ENCODE measurements around the gene ARL9.

Gene ARL9

DNA sequence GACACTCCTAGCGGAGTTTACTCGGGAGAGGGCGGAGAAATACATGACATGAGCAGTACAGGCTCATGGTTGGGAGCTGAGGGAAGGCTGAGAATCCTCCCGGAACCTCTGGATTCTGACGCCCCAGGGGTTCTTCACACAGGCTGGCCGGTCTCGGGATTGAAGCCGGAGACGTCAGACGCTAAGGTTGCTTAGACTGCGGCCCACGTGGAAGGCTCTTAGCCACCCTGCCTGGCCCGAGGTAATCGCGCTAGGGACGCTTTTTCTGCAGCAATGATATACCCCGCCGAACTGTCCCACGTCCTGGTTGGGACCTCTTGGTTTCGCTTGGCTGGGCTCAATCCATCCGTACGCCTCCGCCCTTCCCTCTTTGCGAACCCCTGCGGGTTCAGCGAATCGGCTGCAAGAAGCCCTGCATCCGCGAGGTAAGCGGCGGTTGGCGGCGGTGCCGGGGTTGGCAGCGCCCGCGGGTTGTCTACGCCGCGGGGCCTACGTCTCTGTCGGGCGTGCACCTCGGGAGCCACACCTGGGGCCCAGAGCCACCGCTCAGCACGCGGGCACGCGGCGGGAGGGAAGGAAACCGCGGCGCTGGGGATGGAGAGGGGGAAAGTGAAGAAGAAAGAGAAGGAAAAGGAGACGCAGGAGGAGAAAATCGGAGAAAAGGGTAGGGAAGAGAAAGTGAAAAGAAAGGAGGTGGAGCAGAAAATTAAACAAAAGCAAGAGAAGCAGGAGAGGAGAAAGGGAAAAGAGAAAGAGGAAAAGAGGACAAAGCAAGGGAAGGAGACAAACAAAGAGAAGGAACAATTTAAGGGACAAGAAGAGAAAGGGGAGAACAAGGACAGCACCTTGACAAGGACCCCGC lies at the start of gene ARL9:
ARL9 (plus strand) TSS at position 523 of the 862 bp plus-strand sequence; CDS start at position 595, 72 bp downstream.
- peak; percentile 73 for DNase-seq

DNA sequence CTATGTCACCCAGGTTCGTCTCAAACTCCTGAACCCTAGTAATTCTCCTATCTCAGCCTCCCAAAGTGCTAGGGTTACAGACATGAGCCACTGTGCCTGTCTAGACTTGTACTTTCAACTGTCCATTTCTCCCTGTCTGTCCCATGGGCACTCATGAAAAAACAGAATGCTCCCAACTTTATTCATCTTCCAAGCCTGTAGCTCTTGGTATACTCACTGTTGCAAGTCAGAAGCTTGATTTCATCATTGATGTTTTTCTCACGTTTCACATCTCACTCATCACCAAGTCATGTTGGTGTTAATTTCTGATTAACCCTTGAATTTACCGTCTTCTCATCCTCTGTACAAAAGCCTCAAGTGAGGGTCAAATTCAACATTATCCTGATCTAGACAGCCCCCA lies 45.5 kb upstream of the ARL9 start:
- no peak for DNase-seq

DNA sequence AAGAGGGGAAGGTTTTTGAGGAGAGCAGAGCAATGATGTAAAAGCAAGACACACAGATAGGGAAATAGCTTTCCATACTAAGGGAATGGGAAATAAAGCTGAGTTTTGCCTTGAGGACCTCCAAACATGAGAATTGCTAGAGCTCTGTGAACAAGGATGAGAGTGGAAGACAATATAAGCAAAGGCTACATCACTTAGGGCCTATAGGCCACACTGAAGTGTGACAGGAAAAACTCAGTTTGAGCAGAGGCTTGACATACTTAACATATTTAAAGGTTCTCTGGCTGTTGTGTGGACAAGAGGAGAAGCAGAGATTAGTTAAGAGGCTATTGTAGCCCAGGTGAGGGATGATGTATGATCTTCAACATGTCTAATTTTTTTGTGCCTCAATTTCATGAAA lies 43.4 kb upstream of the ARL9 start:
- no peak for DNase-seq

DNA sequence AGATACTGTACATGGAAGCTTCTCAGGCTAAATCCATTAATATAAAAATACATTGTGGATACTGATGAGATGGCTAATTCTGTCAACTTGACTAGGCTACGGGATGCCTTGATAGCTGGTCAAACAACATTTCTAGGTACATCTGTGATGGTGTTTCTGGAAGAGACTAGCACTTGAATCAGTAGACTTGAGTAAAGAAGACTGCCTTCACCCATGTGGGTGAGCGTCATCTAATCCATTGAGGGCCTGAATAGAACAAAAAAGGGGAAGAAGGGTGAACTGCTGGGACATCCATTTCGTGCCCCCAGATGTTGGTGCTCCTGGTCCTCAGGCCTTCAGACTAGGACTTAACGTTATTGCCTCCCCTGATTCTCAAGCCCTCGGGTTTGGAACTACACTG lies 41.9 kb upstream of the ARL9 start:
- no peak for DNase-seq

DNA sequence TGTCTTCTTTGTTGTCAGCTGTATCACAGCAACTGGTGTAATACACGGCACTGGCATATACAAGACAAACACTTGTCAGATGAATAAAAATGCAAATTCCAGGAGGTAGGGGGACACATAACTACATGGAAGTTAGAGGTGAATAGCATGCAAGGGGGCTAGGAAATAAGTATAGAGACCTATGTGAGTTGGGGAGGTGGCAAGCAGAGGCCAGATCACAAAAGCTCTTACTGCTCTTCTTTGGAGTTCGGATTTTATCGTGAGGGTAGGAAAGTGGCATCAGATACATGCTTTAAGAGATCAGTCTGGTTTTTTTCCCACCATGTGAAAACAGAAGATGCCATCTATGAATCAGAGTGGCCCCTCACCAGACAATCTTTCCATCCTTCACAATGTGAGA lies 41.0 kb upstream of the ARL9 start:
- DNase-seq = no peak

DNA sequence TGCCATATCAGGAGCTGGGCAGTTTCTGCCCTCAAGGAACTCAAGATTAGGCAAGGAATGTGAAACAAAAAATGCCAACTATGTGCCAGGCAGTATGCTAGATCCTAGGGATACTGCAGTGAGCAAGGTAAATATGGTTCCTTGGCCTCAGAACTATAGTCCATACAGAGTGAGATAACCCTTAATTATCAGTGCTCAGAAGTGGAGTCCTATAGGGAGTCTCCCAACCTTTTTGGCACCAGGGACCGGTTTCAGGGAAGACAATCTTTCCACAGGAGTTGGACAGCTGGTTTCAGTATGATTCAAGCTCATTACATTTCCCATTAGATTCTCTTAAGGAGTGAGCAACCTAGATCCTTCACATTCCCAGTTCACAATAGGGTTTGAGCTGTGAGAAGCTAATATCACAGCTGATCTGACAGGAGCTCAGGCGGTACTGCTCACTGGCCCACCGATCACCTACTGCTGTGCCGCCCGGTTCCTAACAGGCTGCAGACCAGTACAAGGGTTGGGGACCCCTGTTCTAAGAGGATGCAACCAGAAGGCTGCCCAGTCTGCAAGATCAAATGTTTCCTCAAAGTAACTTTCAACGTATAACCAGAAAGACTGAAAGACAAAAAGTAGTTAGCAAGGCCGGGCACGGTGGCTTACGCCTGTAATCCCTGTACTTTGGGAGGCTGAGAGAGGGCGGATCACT lies 39.8 kb upstream of the ARL9 start:
- DNase-seq = peak; percentile 28

GRCh38 chr4:56466296-56466761 lies 39.3 kb upstream of the ARL9 start:
- peak; percentile 76 for DNase-seq

DNA sequence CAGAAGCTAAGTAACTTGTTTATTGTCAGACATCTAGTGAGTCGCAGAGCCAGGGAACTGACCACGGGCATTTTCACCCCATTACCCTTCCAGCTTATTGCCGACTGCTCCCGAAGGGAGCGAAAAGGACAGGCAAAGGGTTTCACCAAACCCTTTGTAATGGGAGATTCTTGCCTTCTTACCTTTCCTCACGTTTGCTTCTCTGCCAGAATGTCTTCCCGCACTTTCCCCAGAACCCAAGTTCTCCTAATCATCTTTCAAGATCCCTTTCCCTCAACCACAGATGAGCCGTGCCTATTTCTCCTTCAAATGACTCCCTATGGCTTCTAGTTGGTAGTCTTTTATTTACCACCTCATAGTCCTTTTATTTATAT lies 38.7 kb upstream of the ARL9 start:
- peak; percentile 32 for DNase-seq

- peak; percentile 98 for DNase-seq
These were observed 38.1 kb upstream of the ARL9 start, which contains the start of gene SRP72 for GRCh38 chr4:56467284-56468096. Gene SRP72, plus strand, starts transcription at chr4:56467617. Its CDS starts 19 bp downstream, at chr4:56467636.

DNA sequence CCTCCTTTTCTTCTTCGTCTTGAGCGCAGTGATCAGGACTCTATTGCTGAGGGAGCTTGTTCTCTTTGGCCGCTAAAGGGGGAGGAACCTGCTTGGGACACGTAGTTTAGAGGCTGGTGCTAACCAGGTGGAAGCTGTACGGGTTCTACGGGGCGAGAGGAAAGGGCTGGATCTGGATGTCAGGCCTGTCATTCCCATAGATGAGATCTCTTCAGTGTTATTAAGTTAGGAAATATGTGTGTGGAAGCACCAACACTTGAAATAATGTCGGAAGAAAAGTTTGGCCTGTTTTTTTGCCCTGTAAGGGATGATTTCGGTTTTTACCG lies 37.5 kb upstream of the ARL9 start:
- no peak for DNase-seq

GRCh38 chr4:56469489-56470210 lies 35.9 kb upstream of the ARL9 start:
- peak; percentile 37 for DNase-seq

- DNase-seq = no peak
These were observed 29.7 kb upstream of the ARL9 start for GRCh38 chr4:56475917-56476316.

GRCh38 chr4:56477192-56477702 lies 28.3 kb upstream of the ARL9 start:
- DNase-seq = peak; percentile 59

DNA sequence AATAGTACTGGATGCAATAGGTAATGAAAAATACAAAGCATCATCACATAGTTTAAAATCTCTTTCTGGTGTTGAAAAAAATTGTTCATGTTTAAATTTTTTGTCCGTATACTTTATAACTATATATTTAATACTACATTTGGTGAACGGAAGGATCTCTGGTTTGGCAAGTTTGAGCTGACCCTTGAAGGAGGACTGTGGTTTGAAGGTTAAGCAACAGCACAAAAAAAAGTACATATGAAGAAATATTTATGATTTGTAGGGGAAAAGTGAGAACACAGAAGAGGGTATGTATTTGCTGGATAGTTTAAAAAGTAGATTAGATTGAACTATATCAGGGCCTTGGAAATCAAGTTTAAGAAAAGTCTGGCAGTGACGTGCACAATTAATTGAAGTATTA lies 24.9 kb upstream of the ARL9 start:
- no peak for DNase-seq

DNA sequence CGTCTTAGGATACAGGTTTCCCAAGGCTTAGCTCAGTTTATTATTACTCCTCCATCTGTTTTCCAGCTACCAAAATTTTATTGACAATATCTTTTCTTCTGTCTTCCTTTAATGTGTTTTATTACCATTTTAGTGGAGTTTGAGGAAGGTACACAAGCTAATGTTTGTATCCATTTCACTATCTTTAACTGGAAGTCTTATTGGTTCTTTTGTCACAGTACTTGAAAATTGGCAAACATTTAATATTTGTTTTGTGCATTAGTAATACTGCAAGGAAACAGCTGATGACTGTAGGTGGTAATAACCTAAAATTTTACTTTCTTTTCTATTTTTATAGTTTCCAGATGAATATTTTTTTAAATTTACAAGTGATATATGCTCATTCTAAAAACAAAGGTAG lies 9.3 kb upstream of the ARL9 start:
- no peak for DNase-seq

DNA sequence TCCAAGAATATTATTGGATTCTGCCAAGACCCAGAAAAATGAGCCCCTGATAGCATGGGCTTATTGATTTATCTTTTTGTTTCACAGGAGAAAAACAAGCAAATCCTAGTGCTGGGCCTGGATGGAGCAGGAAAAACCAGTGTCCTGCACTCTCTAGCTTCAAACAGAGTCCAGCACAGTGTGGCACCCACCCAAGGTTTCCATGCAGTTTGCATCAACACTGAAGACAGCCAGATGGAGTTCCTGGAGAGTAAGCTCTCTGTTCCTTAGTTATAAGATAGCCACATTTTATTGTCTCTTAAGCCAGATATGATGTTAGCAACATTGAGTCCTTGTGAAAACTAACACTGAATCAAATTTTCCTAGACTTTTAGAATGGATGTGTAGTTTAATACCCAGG lies 5.5 kb downstream of the ARL9 start:
- peak; percentile 29 for DNase-seq

GRCh38 chr4:56512166-56512565 lies 6.6 kb downstream of the ARL9 start:
- DNase-seq = peak; percentile 42

DNA sequence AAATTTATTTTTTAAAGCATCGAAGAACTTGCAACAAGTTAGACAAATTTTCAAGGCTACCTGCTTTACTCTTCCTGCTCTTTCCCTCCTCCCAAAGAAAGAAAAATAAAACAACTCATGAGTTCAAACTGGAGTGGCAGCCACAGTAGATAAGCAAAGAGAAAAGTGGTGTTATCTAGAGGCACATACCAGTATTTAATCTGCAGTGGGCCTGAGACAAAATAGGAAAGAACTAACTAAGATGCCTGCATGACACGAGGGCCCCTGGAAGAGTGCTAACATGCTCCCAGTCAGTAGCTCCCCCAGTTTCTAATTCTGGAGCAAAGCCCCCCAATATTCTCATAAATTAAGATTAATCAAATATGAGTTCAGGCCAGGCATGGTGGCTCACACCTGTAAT lies 7.9 kb downstream of the ARL9 start:
- peak; percentile 84 for DNase-seq

DNA sequence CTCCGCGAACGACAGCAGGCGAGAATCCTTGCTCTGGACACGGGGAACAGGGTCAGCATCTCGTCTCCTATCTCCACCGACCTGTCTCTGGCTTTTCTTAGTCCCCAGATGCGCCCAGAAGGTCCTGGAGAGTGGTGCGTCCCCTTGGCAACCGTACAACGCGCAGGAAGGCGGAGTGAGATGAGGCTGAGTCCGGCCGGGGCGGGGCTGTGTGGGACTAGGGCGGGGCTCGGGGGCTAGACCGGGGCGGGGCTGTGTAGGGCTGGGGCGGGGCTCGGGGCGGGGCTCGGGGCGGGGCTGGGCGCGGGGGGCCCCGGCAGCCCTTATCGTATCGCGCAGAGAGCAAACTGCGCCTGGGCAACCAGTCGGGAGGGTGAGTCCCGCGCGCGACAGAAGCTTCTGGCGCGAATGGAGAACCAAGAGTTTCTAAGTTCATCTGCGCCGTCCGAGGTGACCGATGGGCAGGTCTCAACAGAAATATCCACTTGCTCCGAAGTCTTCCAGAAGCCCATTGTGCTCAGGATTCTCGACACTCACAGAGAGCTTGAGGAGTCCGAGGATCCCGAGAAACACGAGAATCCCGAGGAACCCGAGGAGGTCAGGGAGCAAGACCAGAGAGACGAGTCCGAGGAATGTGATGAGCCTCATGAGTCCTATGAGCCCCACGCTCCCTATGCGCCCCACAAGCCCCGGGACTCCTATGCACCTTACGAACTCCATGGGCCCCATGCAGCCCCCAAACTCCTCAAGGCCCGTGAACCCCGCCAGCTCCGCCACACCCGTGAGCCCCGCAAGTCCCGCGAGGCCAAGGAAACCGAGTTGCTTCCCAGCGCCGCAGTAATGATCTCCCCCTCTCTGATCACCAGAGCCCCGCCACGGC lies 24.9 kb downstream of the ARL9 start:
- peak; percentile 96 for DNase-seq

DNA sequence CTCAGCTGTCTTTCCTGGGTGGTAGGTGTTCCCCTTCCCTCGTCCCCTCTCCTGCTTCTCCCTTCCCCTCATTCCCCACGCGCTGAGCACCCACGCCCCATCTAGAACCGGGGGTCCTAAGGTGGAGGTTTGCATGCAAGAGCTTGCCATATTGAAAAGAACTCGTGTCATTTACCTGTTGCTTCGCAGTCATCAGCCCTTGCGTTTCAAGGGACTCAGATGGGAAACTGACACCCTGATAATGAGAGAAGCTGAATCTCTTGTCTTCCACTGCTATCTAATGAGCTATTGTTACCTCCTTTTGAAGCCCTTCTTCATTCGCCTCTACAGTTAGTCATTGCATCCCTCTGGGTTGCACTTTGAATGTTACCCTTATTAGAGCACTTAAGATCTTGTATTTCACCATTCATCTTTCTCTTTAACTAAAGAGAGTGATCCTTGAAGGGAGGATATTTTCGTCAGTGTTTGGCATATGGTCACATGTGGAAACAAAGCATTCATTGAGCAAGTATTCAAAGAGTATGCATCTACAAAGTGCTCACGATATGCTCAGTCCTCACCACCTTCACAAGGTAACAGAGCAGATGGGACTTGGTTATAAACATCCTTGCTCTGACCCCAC lies 25.7 kb downstream of the ARL9 start:
- DNase-seq = peak; percentile 27

DNA sequence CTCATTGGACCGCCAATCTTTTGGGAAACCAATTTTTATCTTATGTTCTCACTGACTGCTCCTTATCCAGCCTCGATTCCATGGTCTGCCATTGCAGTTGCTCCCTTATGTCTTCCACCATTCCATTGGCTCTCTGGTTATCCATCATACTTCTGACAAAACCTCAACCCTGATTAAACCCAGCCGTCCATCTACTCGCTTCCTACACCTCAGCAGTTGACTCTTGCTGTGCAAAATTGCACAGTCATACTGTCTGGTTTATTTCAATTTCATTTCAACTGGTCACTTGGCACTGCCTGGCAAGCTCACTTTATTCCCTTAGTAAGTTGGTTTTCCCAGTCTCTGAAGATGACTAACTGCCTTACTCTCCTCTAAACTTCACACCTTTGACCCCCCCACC lies 26.2 kb downstream of the ARL9 start:
- peak; percentile 66 for DNase-seq
